Fibroblast of lung (primary cell): ENCODE measurements around the gene TXNIP. TPM values are rescaled to one million over a fixed set of nuclear protein-coding genes. Genes with fewer than 3 reads are reported as not detected.
A peak's percentile ranks its signal among the peaks of the same experiment; 100 is the strongest.

Source experiments
- DNase-seq, 2 donors: peaks; one replicate each; pipeline versions ENCODE4 v3.0.0 to v3.0.0-alpha.2; 2010; ENCODE audit warnings: low read depth in 2 of 2
- H2AFZ ChIP-seq: 2 replicates; pipeline ENCODE4 v1.5.1; 2012; ENCODE audit warnings: low read length, control low read depth, inconsistent platforms
- H3K27ac ChIP-seq: 2 replicates; pipeline ENCODE4 v1.5.1; 2011; ENCODE audit warnings: low read length, control low read depth; ENCODE audit not compliant: insufficient read depth
- H3K27me3 ChIP-seq: 2 replicates; pipeline ENCODE4 v1.5.1; 2011; ENCODE audit warnings: mild to moderate bottlenecking, low read length; ENCODE audit not compliant: control insufficient read depth, insufficient read depth
- H3K36me3 ChIP-seq: 2 replicates; pipeline ENCODE4 v1.5.1; 2011; ENCODE audit warnings: low read length; ENCODE audit not compliant: control insufficient read depth, insufficient read depth
- H3K4me1 ChIP-seq: 2 replicates; pipeline ENCODE4 v1.5.1; 2011; ENCODE audit warnings: low read length; ENCODE audit not compliant: control insufficient read depth, insufficient read depth; ENCODE audit errors: extremely low read depth
- H3K4me2 ChIP-seq: 2 replicates; pipeline ENCODE4 v1.5.1; 2011; ENCODE audit warnings: low read length, control low read depth; ENCODE audit not compliant: insufficient read depth; ENCODE audit errors: extremely low read depth
- H3K4me3 ChIP-seq, 4 experiments: fragments of 200-600 bp in 1 of 4; sonication (generic) in 1 of 4; replicated peaks in 1 of 4; 2 replicates each; pipeline ENCODE4 v1.5.1; 2011 to 2016; ENCODE audit warnings: low read length in 4 of 4, low read depth in 3 of 4, mild to moderate bottlenecking in 3 of 4, control low read depth in 2 of 4, inconsistent platforms in 1 of 4, mixed read lengths in 1 of 4; ENCODE audit not compliant: insufficient read depth in 1 of 4; ENCODE audit errors: control extremely low read depth in 1 of 4
- H3K79me2 ChIP-seq: 2 replicates; pipeline ENCODE4 v1.5.1; 2012; ENCODE audit warnings: mild to moderate bottlenecking, low read length, inconsistent platforms; ENCODE audit not compliant: control insufficient read depth, insufficient read depth
- H3K9ac ChIP-seq: 2 replicates; pipeline ENCODE4 v1.5.1; 2011; ENCODE audit warnings: mild to moderate bottlenecking, low read length, control low read depth; ENCODE audit not compliant: insufficient read depth
- H3K9me3 ChIP-seq: 2 replicates; pipeline ENCODE4 v1.5.1; 2012; ENCODE audit warnings: low read depth, low read length; ENCODE audit not compliant: control insufficient read depth, insufficient read depth
- H4K20me1 ChIP-seq: 2 replicates; pipeline ENCODE4 v1.5.1; 2011; ENCODE audit warnings: low read length; ENCODE audit not compliant: control insufficient read depth, insufficient read depth; ENCODE audit errors: extremely low read depth
- EZH2 ChIP-seq: IDR thresholded peaks from 2 replicates; pipeline ENCODE4 v1.5.1; 2012; ENCODE audit warnings: low read length, control low read depth, mild to moderate bottlenecking; ENCODE audit errors: missing control alignments
- polyA plus RNA-seq, 2 donors: library from polyadenylated mRNA; depleted of rRNA in 1 of 2; stranded (reverse) in 1 of 2; unstranded in 1 of 2; fragments of >200 nt; gene quantifications; 2 replicates each; pipeline ENCODE4 v1.2.1, GENCODE V29; 2011 to 2012; ENCODE audit warnings: missing spikeins in 1 of 2
- total RNA-seq: library from RNA; depleted of rRNA; stranded (reverse); fragments of >200 nt; gene quantifications from 2 replicates; pipeline ENCODE4 v1.2.1, GENCODE V29; 2014
- TF ChIP-seq, protein P1 (sequence below), 2 donors: IDR thresholded peaks in 1 of 2; conservative IDR thresholded peaks in 1 of 2; 1 replicate in 1 of 2; 2 replicates in 1 of 2; pipeline ENCODE4 v1.5.1; 2011 to 2012; ENCODE audit warnings: low read length in 2 of 2, control low read depth in 1 of 2, inconsistent platforms in 1 of 2, low read depth in 1 of 2, mild to moderate bottlenecking in 1 of 2

The TXNIP gene
- total and polyA plus RNA-seq, 2 donors (not counting 1 experiment from before 2014, with no cell fraction given): 204 to 773 TPM

DNA sequence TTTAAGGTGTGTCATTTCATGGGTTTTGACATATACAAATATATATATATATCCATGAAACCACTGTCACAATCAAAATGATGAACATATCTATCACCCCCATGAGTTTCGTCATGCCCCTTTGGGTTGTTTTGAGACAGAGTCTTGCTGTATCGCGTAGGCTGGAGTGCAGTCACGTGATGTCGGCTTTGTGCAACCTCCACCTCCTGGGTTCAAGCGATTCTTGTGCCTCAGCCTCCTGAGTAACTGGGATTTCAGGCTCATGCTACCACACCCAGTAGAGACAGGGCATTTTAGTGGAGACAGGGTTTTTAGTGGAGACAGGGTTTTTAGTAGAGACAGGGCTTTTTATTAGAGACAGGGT, 17.2 kb upstream of the TXNIP start:
- H3K27me3 ChIP-seq: peaks cover 8% of the 10 kb centered on the region
- H3K4me3 ChIP-seq: no peak overlapping the region
- no peak for TF ChIP-seq EZH2
- TF ChIP-seq, protein P1, sequence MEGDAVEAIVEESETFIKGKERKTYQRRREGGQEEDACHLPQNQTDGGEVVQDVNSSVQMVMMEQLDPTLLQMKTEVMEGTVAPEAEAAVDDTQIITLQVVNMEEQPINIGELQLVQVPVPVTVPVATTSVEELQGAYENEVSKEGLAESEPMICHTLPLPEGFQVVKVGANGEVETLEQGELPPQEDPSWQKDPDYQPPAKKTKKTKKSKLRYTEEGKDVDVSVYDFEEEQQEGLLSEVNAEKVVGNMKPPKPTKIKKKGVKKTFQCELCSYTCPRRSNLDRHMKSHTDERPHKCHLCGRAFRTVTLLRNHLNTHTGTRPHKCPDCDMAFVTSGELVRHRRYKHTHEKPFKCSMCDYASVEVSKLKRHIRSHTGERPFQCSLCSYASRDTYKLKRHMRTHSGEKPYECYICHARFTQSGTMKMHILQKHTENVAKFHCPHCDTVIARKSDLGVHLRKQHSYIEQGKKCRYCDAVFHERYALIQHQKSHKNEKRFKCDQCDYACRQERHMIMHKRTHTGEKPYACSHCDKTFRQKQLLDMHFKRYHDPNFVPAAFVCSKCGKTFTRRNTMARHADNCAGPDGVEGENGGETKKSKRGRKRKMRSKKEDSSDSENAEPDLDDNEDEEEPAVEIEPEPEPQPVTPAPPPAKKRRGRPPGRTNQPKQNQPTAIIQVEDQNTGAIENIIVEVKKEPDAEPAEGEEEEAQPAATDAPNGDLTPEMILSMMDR (conservative IDR thresholded peaks at IDR 0.05 in 1 of 2, IDR thresholded peaks at IDR 0.05 in 1 of 2; ENCODE audit: low read depth in 1 of 2, low read length in 2 of 2): no peak
- no peak for DNase-seq
- no peaks in the 10 kb centered on the region for H3K79me2 ChIP-seq
- no peaks in the 10 kb centered on the region for H3K9me3 ChIP-seq
- no peaks in the 10 kb centered on the region for H4K20me1 ChIP-seq
- H3K36me3 ChIP-seq: no peaks in the 10 kb centered on the region
- no peak overlapping the region for H3K9ac ChIP-seq
- H3K27ac ChIP-seq: no peak overlapping the region
- no peaks in the 10 kb centered on the region for H3K4me1 ChIP-seq
- H2AFZ ChIP-seq: no peak overlapping the region
- no peak overlapping the region for H3K4me2 ChIP-seq

DNA sequence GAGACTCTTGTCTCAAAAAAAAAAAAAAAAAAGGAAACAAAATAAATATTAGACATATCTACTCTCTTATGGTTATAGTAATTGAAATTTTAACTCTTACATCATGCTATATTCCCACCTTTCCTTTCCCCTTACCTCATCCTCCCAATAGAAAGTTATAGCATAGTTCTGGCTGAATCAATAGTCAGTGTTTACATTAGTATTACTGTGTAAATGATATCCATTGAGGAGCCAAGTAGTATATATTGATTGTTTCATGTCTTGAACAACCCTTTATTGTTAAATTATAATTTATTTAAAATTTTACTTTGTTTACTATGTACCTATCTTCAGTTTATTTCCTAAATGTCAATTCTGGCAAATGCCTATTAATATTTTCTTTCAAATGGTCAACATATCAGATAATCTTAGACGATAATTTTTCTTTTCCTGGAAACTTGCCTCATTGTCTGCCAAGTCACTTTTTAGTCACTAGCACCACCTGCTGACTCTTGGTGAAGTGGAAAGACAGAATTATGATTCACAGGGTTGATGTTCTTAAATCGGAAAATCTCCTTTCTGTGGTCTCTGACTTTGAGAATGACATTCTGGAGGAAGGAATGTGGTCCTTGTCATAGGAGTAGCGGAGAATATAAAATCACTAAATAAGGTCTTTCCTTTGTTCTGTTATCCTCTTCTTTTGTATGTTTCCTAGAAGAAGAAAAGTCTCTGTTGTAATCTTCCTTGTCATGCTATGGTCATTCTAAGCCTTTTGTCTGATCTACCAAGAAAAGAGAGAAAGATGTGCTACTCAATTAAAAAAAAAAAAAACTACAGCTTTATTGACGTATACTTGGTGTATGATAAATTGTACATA, 16.6 kb upstream of the TXNIP start:
- H3K9me3 ChIP-seq: no peaks in the 10 kb centered on the region
- DNase-seq: peak; percentile 87 to 88
- H3K27me3 ChIP-seq: peaks cover 2% of the 10 kb centered on the region
- H3K4me3 ChIP-seq: no peak overlapping the region
- no peak overlapping the region for H3K27ac ChIP-seq
- no peak overlapping the region for H3K9ac ChIP-seq
- no peak overlapping the region for H2AFZ ChIP-seq
- no peaks in the 10 kb centered on the region for H3K4me1 ChIP-seq
- no peaks in the 10 kb centered on the region for H3K79me2 ChIP-seq
- TF ChIP-seq, protein P1 (conservative IDR thresholded peaks at IDR 0.05 in 1 of 2, IDR thresholded peaks at IDR 0.05 in 1 of 2; ENCODE audit: low read depth in 1 of 2, low read length in 2 of 2): peak; percentile 64 to 82
- TF ChIP-seq EZH2: no peak
- no peaks in the 10 kb centered on the region for H4K20me1 ChIP-seq
- H3K4me2 ChIP-seq: no peak overlapping the region
- no peaks in the 10 kb centered on the region for H3K36me3 ChIP-seq

DNA sequence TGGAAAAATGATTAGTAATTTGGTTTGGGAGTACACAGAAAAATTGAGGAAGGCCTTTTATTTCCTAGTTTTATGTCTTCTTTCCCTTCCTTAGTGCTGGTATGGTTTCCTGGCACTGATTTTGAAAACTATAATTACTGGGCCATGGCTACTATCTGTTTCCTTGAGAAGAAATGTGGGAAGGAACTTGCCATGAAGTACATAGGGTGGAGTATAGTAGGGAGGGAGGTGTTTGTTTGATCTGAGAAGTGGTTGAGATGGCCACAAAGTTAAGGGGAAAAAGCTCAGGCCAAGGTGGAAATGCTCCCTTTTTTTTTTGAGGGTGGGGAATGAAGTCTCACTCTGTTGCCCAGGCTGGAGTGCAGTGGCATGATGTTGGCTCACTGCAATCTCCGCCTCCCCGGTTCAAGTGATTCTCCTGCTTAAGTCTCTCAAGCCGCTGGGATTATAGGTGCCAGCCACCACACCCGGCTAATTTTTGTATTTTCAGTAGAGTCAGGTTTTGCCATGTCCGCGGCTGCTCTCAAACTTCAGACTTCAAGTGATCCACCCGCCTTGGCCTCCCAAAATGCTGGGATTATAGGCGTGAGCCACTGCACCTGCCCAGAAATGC, 13.9 kb upstream of the TXNIP start:
- Histone ChIP-seq H4K20me1 (no peaks in the 10 kb centered on the region), H2AFZ (no peak overlapping the region), H3K9ac (no peak overlapping the region), H3K4me1 (no peaks in the 10 kb centered on the region), H3K9me3 (no peaks in the 10 kb centered on the region), H3K36me3 (no peaks in the 10 kb centered on the region), H3K27ac (no peak overlapping the region), H3K4me2 (no peak overlapping the region), H3K27me3 (no peaks in the 10 kb centered on the region), H3K4me3 (no peak overlapping the region), H3K79me2 (no peaks in the 10 kb centered on the region)
- TF ChIP-seq, protein P1 (conservative IDR thresholded peaks at IDR 0.05 in 1 of 2, IDR thresholded peaks at IDR 0.05 in 1 of 2; ENCODE audit: low read depth in 1 of 2, low read length in 2 of 2): no peak
- TF ChIP-seq EZH2: no peak
- DNase-seq: no peak
